Astrocyte of the cerebellum (primary cell): ENCODE data around the gene SPNS2.

ENCODE experiments used
- DNase-seq: peaks from one replicate; pipeline ENCODE4 v3.0.0-alpha.2; 2011; ENCODE audit warnings: low read depth
- H3K4me3 ChIP-seq: 2 replicates; pipeline ENCODE4 v1.5.1; 2011; ENCODE audit warnings: mild to moderate bottlenecking, low read depth, low read length, moderate library complexity
- in situ Hi-C: cut with HindIII; loops from 2 replicates; pipeline ENCODE4 v1.10.0; 2017; ENCODE audit warnings: low sequenced_read_pairs
- TF ChIP-seq, protein P1 (sequence below): IDR thresholded peaks from 2 replicates; pipeline ENCODE4 v1.5.1; 2012; ENCODE audit warnings: low read length, low read depth, moderate library complexity, mild to moderate bottlenecking; ENCODE audit errors: missing control alignments

SPNS2 gene

DNA sequence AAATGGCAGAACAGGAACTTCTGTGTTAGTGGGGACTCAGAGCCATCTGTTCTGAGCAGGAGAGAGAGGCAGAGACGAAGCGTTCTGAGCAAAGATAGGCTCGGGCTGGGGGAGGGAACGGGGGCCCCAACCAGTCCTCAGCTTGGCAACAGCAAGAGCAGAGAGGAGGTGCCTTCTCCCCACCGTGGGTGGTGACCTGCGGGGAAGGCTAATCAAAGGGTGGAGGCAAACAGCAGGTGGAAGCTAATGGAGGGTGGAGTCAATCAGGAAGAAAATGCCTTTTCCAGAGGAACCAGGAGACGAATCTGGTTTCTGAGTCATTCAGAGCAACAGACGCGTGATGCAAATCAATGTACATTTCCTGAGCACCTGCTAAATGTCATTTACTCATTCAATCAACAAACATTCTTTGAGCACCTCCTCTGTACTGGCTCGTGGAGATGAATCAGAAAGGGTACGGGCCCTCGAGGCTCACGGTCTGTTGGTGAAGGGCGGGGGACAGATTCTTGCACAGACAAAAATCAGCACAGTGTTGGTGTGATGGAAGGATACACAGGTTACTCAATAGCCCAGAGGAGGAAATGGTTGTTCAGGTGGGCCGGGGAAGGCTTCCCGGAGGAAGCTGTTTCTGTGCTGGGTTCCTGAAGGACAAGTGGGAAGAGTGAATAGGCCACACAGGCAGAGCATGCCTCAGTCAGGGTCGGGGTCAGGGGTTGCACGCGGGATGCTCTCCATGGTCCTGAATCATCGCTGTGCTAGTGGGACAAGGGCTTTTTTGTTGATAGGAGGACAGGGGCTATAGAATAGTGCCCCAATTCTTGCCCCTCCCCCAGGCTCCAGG is 5.7 kb upstream of the SPNS2 start:
- TF ChIP-seq, protein P1, sequence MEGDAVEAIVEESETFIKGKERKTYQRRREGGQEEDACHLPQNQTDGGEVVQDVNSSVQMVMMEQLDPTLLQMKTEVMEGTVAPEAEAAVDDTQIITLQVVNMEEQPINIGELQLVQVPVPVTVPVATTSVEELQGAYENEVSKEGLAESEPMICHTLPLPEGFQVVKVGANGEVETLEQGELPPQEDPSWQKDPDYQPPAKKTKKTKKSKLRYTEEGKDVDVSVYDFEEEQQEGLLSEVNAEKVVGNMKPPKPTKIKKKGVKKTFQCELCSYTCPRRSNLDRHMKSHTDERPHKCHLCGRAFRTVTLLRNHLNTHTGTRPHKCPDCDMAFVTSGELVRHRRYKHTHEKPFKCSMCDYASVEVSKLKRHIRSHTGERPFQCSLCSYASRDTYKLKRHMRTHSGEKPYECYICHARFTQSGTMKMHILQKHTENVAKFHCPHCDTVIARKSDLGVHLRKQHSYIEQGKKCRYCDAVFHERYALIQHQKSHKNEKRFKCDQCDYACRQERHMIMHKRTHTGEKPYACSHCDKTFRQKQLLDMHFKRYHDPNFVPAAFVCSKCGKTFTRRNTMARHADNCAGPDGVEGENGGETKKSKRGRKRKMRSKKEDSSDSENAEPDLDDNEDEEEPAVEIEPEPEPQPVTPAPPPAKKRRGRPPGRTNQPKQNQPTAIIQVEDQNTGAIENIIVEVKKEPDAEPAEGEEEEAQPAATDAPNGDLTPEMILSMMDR = no peak
- no peak for DNase-seq

DNA sequence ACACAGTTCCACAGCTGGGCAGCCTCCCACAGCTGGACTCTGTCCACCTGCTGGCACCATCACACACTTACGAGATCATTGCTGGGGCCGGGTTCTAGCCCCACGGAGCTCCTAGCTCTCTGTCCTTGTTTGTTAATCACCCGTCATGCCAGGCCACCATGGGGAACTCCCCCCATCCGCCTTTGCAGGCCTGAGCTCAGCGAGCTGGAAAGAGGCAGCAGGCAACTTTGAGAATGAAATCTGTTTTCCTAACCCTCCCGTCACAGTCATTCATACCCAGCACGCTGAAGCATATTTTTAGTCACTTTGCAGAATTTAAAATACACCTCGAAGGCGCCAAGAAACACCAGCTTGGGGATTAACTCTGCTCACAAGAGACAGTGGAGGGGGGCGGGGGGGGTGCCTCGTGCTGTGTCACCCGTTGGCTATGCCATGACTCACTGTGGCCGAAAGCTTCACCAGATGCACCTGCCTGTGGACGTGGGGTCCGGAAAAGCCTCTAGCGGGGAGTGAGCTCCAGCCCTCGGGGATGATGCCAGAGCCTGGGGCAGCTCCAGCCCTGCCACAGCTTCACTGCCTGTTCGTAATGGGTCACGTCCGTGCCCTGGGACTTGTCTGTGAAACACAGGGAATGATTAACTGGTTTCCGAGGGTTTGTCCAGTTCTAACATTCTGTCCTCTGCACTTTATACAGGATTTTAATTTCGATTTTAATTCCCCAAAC is 1.4 kb upstream of the SPNS2 start:
- TF ChIP-seq, protein P1 = no peak
- in situ Hi-C loops = no loop called here
- DNase-seq = no peak
- H3K4me3 ChIP-seq = no peak overlapping the region

More for the DNA sequence above, 5.7 kb upstream of the SPNS2 start:
- in situ Hi-C loops = loop anchor here (5.0 kb wide), 1 partner anchor 41 kb away; no protein-coding TSS in a partner anchor
- no peak overlapping the region for H3K4me3 ChIP-seq

DNA sequence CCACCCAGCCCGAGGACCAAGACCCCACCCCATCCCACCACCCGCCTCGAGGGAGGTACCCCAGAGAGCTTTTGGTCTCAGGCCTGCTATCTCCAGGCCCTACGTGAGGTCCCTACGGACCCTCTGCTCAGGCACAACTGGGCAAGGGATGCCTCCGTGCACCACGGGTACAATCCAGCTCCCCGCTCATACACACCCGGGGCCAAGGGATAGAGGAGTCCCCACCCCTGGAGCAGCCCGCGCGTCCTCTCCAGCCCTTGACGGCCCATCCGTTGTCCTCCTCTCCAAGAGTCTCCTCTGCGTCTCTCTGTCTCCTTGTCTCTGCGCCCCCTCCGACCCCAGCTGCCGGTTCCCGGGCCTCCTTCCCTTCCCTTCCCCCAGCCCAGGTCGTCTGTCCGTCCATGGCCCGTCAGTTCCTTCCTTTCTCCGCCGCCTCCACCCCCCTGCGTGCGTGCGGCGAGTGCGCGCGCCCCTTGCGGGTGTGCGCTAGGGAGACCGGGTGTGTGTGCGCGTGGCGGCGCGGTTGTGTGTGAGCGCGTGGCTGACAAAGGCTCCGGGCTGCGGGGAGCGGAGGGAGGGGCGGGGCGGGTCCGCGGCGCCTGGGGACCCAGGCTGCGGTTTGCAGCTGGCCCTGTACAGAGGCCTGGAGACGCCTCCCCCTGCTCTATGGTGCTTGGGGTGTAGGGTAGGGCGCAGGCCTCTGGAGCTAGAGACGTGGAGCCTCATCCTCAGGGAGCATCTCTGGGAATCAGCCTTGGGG is 930 bp downstream of the SPNS2 start:
- no peak overlapping the region for H3K4me3 ChIP-seq
- DNase-seq = no peak
- TF ChIP-seq, protein P1 = no peak
- in situ Hi-C loops = no loop called here

DNA sequence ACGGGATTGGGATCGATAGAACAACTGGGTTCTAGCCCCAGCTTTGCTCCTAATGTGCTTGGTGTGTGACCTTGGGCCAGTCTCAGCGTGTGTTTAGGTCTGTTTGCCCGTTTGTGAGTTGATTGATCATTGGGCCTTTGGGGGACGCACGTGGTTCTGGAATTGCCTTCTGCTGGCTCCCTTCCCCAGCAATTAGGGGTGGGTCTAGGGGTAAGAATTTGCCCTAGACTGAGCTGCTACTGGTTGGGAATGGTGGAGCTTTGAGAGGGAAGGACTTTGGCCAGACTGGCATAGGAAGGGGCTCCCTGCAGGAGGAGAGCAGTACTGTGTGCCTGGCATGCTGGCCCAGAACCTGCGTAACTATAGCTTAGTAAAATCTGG is 1.5 kb downstream of the SPNS2 start:
- H3K4me3 ChIP-seq = no peak overlapping the region
- DNase-seq = no peak
- in situ Hi-C loops = no loop called here
- TF ChIP-seq, protein P1 = no peak

DNA sequence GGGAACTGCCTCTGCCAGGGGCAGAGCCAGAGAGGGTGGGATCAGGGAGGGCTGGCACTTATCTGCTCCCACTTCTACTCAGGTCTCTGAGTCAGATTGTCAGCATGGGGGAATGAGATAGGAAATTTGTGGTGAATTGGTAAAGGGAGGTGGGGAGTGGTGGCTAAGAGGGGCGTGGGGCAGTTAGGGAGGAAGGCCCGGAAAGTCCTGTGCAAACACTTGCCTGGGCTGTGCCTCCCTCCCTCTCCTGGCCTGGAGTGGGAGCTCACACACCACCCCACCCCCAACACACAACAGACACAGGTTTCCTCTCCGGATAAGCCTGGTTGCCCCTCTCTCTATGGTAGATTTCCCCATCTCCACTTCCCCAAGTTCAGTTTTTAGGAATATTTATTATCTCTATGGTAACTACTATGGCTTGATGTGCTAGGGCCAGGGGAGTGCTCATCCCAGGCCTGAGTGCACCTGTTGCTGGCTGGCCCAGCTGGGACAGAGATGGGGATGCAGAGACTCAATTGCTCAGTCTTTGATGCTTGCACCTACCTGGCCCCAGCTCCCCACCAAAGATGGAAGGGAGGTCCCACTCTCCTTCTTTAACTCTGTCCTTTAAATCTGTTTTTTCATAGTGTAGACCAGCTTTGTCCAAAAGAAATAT is 2.7 kb downstream of the SPNS2 start:
- TF ChIP-seq, protein P1 = no peak
- in situ Hi-C loops = no loop called here
- no peak overlapping the region for H3K4me3 ChIP-seq
- no peak for DNase-seq

DNA sequence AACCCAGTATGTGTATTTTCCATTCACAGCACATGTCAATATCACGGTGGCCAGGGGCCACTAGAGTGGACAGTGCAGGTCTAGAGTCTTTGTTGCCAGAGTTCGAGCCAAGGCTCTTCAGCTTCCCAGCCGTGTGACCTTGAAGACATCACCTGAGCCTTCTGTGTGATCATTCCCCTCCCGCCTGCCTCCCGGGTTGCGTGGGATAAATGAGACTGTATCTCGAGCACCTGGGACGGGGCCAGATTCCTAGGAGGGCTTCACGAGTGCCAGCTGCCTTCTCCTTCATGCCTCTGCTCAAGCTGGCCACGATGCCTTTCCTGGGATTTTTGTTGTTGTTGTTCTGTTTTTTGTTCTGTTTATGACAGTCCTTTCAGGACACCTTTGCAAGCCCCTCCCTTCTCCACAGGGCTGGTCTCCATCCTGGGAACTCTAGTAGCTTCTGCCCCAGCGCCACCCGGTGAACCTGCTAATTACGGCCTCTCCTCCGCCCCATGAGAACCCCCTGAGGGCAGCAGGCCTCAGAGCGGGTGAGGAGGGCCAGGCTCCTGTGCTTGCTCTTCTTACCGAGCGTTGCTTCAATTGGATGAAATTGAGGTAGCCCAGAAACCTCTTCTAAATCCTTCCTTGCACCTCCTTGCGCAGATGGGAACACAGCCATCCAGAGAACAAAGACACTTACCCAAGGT is 3.9 kb downstream of the SPNS2 start:
- in situ Hi-C loops = no loop called here
- TF ChIP-seq, protein P1 = no peak
- no peak for DNase-seq
- no peak overlapping the region for H3K4me3 ChIP-seq
